NB4 (cell line): ENCODE results near the gene SPIN1.
"Not testable (repeated sequence)": the region's sequence is repeated elsewhere in the genome, so short reads cannot be mapped to it uniquely, and the experiment has no call there.

ENCODE experiments used
- DNase-seq: peaks from one replicate; pipeline ENCODE4 v3.0.0; 2010; ENCODE audit warnings: low read depth
- H3K4me3 ChIP-seq: one replicate; pipeline ENCODE4 v1.5.1; 2011; ENCODE audit warnings: mild to moderate bottlenecking, low read depth, low read length, moderate library complexity
- MYC ChIP-seq: IDR thresholded peaks from 2 replicates; pipeline ENCODE4 v1.6.1; 2011; ENCODE audit warnings: low read depth, low read length
- POLR2A ChIP-seq: IDR thresholded peaks from 2 replicates; pipeline ENCODE4 v1.6.1; 2011; ENCODE audit warnings: mild to moderate bottlenecking; ENCODE audit not compliant: insufficient read length; ENCODE audit errors: extremely low read depth
- TF ChIP-seq, protein P1 (sequence below): IDR thresholded peaks from one replicate; pipeline ENCODE4 v1.5.1; 2012; ENCODE audit warnings: low read depth, low read length
- TF ChIP-seq, protein P2 (sequence below): IDR thresholded peaks from 2 replicates; pipeline ENCODE4 v1.6.1; 2011; ENCODE audit warnings: low read depth, low read length

The SPIN1 gene

DNA sequence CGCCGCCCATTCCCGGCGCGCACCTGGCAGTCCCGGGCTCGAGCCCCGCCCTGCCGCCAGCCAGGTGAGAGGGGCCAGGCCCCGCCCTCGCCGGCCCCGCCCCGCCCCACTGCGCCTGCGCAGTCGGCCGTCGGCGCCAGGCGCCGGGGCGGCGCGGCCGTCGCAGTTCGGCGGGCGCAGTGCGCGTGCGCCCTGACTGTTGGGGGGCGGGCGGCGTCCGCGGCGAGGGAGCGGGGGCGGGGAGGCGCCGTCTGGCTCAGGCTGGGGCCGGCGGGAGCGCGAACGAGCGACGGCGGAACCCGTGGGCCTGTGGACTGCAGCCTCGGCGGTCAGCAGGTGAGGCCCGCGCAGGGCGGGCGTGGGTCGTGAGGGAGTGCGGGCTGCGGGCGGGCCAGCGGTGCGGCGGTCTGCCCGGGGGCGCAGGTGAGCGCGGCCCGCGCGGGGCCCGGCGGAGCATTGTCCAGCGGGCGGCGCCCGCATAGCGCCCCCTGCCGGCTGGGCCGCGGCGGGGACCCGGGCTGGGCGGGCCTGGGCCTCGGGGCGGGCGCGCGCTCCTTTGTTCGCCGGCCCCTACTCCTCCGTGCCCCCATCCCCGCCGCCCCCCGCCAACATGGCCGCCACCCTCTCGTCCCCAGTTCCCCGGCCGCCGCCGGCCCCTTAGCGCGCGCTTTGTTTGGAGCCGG, at the start of gene SPIN1:
SPIN1 (plus strand) TSS at position 242 of the 683 bp plus-strand sequence. CDS start 38,096 bp downstream, outside the sequence.
- TF ChIP-seq POLR2A (no peak), MYC (no peak)
- TF ChIP-seq, protein P1, sequence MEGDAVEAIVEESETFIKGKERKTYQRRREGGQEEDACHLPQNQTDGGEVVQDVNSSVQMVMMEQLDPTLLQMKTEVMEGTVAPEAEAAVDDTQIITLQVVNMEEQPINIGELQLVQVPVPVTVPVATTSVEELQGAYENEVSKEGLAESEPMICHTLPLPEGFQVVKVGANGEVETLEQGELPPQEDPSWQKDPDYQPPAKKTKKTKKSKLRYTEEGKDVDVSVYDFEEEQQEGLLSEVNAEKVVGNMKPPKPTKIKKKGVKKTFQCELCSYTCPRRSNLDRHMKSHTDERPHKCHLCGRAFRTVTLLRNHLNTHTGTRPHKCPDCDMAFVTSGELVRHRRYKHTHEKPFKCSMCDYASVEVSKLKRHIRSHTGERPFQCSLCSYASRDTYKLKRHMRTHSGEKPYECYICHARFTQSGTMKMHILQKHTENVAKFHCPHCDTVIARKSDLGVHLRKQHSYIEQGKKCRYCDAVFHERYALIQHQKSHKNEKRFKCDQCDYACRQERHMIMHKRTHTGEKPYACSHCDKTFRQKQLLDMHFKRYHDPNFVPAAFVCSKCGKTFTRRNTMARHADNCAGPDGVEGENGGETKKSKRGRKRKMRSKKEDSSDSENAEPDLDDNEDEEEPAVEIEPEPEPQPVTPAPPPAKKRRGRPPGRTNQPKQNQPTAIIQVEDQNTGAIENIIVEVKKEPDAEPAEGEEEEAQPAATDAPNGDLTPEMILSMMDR = no peak
- TF ChIP-seq, protein P2, sequence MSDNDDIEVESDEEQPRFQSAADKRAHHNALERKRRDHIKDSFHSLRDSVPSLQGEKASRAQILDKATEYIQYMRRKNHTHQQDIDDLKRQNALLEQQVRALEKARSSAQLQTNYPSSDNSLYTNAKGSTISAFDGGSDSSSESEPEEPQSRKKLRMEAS = no peak
- peak within 1 kb of the TSS; percentile 78 for H3K4me3 ChIP-seq
- DNase-seq = peak; percentile 73

DNA sequence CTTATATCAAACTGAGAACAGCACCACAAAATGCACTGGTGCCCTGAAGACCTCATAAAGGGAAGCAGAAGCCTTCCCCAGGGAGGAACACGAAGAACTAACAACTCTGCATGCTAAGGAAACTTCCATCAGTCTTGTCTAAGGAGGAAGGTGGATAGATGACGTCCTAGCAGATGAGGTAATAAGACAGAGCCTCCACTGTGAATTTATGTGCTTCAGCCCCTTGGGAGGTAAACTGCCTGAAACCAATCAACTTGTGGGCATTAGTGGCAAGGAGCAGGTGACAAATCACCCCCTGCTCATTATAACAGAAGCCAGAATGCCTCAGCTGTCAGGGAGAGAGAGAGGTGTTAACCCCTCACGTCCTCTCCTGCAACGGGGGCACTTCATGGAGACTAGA, 48.9 kb upstream of the SPIN1 start:
- peak; percentile 87 for DNase-seq
- TF ChIP-seq MYC = no peak
- TF ChIP-seq, protein P1 = no peak
- TF ChIP-seq POLR2A = no peak
- TF ChIP-seq, protein P2 = 0 out of 2 replicates have a peak, but pooled peaks have one; percentile 24
- H3K4me3 ChIP-seq = no peak overlapping the region

DNA sequence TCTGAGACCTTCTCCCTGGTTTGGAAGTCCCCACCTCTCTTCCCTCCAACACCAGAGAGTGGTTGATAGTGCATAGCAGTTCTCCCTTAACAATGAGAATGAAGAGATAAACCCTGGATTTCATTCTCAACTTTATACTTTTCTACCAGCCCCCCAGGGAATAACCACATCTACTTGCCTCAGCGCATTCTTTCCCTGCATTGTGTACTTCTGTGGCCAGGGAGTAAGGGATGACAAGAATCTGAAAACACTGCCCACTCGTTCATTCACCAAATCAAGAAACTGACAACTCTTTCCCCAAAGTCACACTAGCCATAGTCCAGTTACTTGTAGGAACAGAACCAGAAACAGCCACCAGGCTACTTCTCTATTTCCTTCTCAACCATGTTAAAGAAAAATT, 46.0 kb upstream of the SPIN1 start:
- no peak for DNase-seq
- no peak overlapping the region for H3K4me3 ChIP-seq
- TF ChIP-seq MYC (no peak), POLR2A (no peak)
- TF ChIP-seq, protein P1 = no peak
- TF ChIP-seq, protein P2 = no peak

DNA sequence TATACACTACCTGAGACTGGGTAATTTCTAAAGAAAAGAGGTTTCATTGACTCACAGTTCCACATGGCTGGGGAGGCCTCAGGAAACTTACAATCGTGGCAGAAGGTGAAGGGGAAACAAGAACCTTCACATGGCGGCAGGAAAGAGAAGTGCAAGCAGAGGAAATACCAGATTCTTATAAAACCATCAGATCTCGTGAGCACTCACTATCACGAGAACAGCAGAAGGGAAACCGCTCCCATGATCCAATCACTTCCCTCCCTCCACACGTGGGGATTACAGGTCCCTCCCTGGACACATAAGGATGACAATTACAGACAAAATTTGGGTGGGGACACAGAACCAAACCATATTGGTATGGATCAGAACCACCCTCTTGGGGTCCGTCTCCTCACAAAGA, 44.2 kb upstream of the SPIN1 start:
- H3K4me3 ChIP-seq = no peak overlapping the region
- TF ChIP-seq, protein P2 = no peak
- no peak for TF ChIP-seq POLR2A
- TF ChIP-seq MYC = no peak
- TF ChIP-seq, protein P1 = no peak

DNA sequence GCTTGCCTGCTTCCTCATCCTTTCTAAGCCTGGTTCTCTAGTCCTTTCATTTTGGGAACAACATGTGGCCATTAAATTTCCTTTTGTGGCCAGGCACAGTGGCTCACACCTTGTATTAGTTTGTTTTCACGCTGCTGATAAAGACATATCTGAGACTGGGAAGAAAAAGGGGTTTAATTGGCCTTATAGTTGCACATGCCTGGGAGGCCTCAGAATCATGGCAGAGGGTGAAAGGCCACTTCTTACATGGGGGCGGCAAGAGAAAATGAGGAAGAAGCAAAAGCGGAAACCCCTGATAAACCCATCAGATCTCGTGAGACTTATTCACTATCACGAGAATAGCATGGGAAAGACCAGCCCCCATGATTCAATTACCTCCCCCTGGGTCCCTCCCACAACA, 37.9 kb upstream of the SPIN1 start:
- not testable (repeated sequence) for DNase-seq, H3K4me3 ChIP-seq

More for the DNA sequence above, 44.2 kb upstream of the SPIN1 start:
- DNase-seq = no peak

DNA sequence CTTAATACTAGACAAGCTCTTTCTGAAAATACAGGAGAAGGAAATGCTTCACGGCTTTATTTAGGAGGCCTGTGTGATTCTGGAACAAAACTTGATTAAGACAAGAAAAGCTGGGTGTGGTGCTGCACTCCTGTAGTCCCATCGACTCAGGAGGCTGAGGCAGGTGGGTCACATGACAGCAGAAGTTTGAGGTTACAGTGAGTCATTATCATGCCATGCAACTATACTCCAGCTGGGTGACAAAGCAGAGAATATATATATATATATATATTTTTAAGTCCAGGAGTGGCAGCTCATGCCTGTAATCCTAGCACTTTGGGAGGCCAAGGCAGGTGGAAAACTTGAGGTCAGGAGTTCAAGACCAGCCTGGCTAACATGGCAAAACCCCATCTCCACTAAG, 33.1 kb upstream of the SPIN1 start:
- no peak overlapping the region for H3K4me3 ChIP-seq
- TF ChIP-seq, protein P2 = no peak
- TF ChIP-seq POLR2A (no peak), MYC (no peak)
- TF ChIP-seq, protein P1 = no peak
- no peak for DNase-seq

DNA sequence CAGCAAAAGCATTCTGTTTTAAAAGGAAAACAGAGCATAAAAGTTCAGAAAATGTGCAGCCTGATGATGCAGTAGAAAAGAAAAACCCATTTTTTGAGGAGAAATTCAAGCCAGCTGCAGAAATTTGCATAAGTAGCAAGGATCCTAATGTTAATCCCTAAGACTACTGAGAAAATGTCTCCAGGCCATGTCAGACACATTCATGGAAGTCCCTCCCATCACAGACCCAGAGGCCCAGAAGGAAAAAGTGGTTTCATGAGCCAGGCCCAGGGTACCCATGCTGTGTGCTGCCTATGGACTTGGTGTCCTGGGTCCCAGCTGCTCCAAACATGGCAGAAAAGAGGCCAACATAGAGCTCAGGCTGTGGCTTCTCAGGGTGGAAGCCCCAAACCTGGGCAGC, 31.0 kb upstream of the SPIN1 start:
- DNase-seq, H3K4me3 ChIP-seq: not testable (repeated sequence)
